ENCODE measurements around the gene CDH8.
"Not testable (repeated sequence)": the region's sequence is repeated elsewhere in the genome, so short reads cannot be mapped to it uniquely, and the experiment has no call there.

CDH8 gene

DNA sequence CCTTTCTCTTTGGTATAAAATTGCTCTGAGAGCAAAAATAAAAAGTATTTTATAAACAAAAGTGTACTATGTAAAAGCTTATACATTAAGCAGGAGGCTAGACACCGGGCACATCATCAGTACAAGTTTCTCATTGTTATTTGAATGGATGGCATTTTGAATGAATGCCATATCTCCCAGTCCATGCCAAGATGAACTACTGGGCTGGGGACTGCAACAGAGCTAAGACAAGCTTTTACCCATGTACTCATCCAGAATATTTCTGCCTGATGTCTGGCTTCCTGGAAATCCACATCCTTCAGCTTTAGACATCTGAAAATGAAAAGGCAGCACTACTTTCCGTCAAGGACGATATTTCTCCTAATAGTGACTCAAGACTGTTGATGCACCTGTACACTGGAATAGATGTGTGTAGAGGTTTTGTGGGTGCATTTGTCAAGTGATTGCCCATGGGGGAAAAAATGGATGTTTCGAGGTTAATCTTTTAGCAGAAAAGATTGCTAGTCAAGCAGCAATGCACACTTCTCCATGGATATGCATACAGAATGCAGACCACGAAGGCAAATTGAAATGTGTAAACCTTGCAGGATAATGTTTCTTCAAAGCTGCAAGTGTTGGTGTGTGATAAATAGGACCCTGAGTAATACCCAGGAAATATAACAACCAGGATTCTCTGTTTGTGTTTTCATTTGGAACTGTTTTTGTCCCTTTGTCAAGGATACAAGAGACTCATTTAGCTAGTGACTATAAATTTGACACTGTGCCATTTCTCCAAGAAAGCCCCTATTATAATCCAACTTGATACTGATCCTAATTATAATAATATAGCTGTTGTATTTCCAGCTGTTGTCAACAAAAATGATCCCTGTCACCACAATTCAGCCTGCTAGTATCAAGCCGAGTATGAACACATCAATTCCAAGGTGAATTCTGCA lies 173.8 kb downstream of the CDH8 start:
- no peak for DNase-seq (ENCODE audit: low read depth in 1 of 2, low spot score in 1 of 2)

DNA sequence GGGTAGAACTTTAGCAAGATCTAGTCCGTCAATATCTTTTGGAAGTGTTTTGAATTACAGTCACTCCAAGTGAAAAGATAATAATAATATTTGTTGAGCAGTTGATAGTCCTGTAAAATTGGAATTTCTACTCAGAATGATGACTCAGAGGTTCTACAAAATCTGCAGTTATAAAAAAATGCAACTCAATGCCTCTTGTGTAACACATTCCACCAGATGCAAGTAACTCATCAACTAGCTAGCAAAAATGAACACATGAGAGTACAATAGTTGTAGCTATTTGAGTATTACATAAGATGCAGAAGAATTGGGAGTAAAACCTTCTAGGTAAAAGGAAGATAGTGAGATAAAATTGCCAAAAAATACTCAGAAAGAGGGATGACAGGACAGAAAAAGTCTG lies 177.2 kb downstream of the CDH8 start:
- no peak for DNase-seq (ENCODE audit: low read depth in 1 of 2, low spot score in 1 of 2)

DNA sequence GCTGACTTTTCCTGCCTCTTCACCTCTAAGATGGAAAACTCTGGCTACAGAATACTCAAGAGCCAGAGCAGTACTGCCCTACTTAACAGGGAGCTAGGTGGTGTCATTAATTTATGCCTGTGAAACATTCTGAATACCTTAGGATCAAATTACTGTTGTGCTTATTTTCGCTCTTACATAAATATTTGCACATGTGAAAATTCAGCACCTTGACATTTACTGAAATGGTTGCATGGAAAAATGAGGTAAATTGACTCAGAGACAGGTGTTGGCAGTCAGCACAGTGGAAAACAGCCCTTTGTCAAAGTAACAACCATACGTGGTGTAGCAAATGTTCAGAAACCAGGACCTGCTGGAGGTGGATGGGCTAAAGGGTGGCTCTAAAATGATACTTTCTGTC lies 193.6 kb downstream of the CDH8 start:
- DNase-seq (ENCODE audit: low read depth in 1 of 2, low spot score in 1 of 2) = no peak

DNA sequence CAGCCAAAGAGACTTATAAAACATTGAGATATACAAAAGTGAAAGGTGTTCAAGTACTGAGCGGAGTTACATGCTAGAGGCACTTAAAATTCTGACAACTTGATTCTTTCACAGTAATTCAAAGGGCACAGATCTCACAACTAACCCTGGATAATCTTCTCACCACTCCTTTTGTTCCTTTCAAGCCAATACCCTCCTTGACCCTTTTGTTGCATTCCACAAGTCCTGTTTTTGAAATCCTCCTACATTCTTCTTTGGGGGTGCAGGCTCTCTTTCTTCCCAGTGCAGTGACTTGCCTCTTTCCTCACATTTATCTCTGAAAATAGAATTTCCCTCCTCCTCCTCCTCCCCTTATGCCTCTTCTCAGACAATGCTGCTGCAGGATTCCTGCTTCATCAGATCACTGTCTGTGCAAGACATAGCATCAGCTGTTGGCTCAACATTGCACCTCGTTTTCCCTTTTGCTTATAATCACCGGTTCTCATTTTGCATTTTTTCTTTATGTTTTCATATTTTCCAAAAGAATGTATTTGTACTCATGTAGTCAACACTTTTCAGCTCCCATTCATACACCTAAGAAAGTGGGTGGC lies 199.3 kb downstream of the CDH8 start:
- DNase-seq (ENCODE audit: low read depth in 1 of 2, low spot score in 1 of 2) = no peak

DNA sequence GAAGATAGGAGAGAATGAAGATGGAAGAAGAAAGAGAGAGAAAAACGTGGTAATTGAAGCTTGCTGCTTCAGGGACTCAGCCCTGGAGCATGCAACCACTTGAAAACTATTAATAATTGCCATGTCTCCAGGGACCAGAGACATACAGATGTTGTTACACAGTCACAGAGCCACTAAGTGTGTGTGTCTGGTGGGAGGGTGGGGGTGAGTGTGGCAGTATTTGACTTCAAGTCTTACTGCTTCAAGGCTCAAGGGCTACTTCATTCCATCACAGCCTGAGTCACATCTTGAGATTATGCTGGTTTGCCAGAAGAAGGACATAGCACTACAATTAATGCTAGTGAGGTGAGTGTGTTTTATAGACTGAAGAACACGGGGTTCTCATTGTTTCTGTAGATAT lies 202.2 kb downstream of the CDH8 start:
- DNase-seq (ENCODE audit: low read depth in 1 of 2, low spot score in 1 of 2) = no peak

DNA sequence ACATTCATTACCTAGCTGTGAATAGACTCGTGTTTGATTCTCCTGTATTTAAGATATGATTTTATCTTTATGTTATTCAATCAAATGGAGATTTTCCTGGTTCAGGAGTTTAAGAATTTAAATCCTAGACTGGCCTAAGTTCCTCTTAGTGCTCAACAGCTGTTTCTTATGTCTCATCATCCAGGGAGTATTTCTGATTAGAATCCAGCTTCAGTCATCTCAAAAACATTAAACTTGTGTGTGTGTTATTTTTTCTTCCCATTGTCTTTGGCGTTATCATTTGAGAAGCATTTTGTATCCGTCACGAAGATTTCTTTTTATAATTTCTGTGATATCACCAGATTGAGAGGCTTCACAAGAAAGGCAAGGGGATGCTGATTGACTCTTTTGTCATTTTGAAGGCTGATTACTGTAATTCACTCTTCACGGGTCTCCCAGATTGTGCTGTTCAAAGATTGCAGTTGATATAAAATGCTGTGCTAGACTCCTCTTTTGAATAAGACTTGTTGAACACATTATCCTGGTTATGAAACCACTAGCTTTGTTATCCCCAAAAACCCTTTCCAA lies 204.8 kb downstream of the CDH8 start:
- DNase-seq (ENCODE audit: low read depth in 1 of 2, low spot score in 1 of 2) = no peak

DNA sequence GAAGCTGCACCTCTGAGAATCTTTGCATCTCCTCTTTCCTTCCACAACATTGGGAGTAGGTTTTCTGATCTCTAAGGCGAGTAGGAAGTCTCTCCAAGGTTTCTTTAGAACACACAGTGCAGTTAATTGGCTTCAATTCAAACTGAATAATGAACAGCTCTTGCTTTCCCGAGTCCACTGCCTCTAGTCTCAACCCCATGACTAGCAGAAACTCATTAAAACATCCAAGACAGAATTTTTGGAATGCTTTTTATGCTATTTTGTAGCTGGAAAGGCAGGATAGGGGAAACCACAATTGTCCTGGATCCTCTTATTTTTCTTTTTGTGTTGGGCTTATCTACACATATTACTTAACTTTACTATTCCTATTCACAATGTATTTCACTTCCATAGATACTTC lies 206.6 kb downstream of the CDH8 start:
- DNase-seq (ENCODE audit: low read depth in 1 of 2, low spot score in 1 of 2) = no peak

DNA sequence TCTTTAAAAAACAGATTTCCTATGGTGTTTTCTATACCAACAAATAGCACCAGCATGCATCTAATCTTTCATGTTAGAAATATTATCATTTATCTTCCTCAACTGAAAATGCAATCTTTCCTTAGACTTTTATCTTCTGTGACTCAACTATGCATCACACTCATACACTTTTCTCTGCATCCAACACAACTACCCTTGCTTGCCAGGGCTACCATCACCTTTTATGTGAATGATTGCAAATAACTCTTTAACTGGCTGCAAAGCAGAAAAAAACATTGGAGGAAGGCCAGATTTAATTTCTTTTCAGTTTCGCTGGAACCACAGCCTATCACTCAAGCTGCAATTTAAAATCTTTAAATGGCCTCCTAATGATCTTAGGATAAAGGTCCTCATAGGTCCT lies 212.9 kb downstream of the CDH8 start:
- DNase-seq (ENCODE audit: low read depth in 1 of 2, low spot score in 1 of 2) = no peak

DNA sequence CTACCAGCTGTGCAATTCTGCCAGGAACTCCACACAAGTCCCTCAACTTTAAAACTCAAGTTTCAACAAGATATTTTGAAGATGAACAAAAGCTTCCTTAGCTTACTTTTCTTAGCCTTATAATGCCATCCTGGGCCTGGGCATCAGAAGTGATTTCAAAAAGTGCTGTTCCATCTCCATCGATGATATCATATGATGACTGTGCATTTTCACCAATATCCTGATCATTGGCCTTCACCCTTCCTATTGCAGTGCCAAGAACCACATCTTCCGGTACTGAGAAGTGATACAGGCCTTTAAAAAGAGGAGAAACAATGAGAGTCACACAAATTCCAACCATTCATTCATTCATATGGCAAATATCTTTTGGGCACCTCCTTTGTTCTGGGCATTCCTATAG lies 215.4 kb downstream of the CDH8 start:
- DNase-seq (ENCODE audit: low read depth in 1 of 2, low spot score in 1 of 2) = no peak

DNA sequence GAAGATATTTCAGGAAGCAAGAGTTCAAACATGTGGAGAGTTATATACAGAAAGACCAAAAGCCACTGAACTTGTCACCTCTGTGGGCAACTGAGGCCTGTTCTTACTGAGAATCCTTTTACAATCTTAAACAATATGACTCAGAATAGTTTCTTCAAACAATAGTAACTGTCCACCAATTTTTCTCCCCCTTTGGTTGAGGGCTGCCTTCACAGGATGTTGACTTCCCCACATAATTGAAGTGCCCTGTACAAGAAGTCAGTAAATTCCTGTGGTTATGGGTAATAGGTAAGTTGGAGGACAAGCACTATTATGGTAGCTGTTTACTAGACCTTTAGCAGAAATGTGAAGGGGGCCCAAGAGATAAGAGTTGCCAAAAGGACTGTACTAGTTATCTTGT lies 215.8 kb downstream of the CDH8 start:
- no peak for DNase-seq (ENCODE audit: low read depth in 1 of 2, low spot score in 1 of 2)

DNA sequence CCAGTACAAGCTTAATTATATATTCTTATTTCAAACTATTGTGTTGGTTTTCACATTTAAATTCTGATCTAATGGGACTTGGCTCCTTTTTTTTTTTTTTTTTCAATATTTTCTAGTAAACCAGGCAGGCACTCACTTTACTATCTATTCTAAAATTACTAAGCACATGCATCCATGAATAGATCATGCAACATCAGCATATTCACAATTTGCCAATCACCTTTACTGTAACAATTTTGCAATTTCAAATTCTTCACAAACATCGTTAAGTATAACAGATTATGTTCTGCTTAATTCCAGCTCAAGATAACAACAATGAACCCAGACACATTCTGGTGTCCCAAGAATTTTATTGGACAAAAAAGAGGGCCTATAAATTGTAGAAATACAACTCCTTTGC lies 217.4 kb downstream of the CDH8 start:
- no peak for DNase-seq (ENCODE audit: low read depth in 1 of 2, low spot score in 1 of 2)

DNA sequence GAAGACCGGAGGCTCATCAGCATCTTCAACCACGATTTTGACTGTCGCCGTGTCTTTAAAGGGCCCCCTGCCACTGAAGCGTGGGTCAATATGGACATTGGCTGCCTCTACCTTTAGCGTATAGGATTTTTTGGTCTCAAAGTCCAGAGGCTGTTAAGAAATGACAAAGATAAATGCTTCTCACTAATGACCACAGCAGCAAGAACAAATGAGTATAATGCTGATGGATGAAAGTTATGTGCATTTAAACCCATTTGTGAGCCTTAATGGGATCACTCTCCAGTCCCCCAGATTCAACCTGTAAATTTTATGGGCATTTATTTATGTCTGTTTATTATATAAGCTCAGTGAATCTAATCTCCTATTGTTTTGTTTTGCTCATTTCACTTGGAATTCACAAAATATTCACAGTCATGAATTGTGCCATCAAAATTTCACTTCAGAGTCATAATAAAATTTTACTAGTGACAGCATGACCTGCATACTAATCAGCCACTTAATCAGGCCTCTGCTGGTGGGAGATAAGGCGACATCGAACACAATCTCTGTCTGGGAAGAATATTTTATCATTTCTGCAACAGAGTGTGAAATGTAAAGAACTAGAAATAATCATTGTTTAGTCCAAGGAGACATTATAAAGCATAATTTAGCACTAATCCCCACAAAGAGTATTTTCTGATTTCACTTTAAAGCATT lies 218.5 kb downstream of the CDH8 start:
- DNase-seq (ENCODE audit: low read depth in 1 of 2, low spot score in 1 of 2) = no peak

DNA sequence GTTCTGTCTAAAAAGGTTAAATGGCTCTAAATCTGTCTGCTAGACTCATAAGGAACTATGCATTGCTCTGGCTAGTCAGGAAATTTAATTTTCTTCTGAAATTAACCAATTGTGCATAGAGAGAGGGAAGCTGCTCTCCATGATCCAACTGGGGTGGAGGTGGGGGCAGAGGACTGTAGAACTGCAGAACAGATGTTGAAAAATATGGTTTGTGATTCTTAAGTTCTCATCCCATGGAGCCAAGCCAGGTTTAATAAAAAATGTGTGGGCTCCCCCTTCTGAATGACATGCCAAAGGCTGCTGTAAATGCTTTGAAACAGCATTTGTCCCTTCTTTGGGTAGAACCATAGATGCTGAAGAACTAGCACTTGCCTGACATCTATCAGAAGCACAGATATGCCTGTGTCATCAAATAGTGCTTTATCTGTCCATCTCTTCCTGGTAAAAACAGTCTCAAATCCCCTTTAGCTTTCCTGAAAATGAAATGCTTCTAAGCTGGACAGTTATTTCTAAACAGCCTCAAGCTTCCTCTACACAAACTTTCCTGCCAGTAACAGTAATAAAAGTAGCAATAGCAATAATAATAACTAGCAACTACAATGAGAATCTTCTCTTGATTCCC lies 221.4 kb downstream of the CDH8 start:
- no peak for DNase-seq (ENCODE audit: low read depth in 1 of 2, low spot score in 1 of 2)

DNA sequence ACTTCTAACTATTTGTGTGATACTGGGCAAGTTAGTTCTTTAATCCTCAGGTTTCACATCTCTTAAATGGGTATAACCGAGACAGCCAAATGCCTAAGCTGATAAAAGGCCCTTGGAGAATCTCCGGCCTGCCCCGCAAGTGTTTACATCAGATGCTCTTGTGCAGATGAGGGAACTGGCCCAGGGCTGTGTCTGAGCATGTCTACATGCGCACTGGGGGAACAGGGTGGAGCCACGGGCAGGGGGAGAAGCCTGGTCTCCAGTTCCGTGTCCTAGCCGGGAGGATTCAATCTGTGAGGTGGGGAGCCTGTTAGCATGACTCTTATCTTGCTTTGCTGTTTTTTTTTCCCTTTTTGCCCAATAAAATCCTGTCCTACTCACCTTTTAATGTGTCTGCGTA lies 222.9 kb downstream of the CDH8 start:
- DNase-seq (ENCODE audit: low read depth in 1 of 2, low spot score in 1 of 2) = no peak

DNA sequence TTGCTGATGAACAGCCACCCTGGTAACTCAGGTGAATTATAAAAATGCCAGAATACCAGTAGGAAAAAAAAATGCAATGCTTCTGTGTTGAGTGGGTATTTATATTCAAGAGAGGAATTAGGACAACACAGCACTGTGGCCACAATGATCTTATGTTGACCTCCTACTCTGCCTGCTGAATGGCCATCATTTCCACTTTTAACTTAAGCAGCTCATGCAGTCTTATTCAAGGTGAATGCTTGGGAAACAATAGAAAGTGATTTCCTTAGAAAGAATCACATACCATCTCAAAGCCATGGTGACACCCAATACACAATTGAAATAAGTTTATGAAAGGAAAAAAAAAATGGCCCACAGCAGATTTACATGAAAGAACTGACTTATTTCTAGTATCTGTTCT lies 224.0 kb downstream of the CDH8 start:
- DNase-seq (ENCODE audit: low read depth in 1 of 2, low spot score in 1 of 2) = no peak

DNA sequence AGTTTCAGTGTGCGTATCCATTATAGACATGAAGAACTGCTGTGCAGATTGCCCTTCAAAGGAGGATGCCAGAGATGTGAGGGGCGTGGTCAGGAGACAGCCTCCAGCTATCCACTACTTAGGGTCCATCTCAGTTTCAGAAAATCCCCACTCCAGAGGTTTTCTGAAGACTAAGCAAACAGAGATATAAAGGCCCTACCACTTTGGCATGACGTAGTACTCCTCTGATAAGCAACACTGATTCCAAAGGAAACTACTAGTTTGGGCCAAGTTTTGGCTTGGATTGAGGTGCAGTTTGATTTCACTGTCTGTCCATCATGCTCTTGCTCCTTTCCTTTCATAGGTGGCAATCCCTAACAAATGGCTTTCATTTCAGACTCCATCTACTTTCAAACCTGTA lies 228.7 kb downstream of the CDH8 start:
- no peak for DNase-seq (ENCODE audit: low read depth in 1 of 2, low spot score in 1 of 2)

DNA sequence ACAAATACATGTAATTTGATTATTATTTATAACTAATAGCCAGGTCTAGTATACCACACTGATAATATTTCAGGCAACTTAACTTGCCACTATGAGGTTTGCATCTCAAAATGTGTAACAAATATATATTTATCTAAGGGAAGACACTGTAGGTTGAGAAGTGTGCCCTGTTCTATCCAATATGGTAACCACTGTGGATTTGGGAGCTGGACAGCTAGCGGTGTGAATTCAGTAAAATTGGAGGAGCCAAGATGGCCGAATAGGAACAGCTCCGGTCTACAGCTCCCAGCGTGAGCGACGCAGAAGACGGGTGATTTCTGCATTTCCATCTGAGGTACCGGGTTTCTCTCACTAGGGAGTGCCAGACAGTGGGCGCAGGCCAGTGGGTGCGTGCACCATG lies 235.0 kb downstream of the CDH8 start:
- DNase-seq (ENCODE audit: low read depth in 1 of 2, low spot score in 1 of 2) = not testable (repeated sequence)

DNA sequence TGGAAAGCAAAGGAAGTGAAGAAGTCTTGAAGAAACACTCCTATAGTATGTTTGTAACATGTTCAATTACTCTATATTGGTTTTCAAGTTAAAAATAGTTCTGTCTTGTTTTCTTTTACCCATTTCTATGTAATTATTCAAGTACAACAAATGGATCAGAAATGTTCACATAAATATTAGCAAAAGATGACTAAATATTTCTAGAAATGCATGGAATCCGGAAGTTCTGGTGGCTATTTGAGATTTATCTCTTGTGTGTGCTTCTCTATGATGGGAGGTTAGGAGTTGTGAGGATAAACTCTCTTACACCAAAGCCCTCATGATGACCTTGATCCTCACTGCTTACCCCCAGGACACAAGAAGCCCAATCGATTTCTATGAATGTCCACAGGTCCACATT lies 237.5 kb downstream of the CDH8 start:
- DNase-seq (ENCODE audit: low read depth in 1 of 2, low spot score in 1 of 2) = no peak

DNA sequence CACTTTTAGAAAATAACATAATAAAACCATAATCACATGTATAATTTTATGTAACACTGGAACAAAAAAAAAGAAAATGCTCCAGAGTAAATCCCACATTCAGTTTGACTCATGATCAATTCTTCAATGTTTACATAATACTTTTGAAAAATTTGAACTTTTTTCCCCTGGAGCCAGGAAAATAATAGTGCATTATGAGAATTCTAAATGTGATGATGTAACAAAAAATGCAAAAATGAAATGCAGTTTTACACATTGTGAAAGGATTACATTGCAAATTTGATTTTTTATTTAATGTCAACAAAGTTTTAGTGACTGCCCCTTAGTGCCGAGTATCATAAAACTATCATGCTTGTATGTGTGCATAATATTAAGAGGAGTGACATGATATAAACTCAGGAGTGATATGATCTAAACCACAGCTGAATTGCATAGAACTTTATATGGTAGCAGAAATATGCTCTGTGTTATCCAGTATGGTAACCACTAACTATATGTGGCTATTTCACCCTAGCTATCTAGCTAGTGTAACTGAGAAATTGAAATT lies 238.2 kb downstream of the CDH8 start:
- no peak for DNase-seq (ENCODE audit: low read depth in 1 of 2, low spot score in 1 of 2)

DNA sequence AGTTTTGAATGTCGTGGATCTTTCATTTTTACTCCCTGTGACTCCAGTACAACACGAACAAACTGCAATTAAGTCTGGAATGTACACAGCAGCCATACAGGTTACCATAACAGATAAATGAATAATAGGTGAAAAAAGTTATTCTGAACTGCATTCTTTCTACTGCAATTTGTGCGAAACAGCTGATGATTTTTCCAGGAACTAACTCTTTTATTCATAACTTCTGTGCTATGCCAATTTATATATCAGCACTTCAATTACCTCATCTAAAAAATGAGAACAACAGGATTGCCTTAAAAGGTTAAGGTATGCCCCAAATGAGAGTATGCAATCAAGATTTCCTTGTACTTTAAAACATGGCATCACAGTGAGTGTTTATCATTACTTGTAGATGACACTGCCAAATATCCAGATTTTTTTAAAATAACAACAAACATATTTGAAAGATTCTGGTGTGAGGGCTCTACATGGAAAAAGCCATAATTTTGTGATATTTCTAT lies 238.9 kb downstream of the CDH8 start:
- DNase-seq (ENCODE audit: low read depth in 1 of 2, low spot score in 1 of 2) = no peak
